ENCODE measurements around the gene TOMM40L. TPM values are rescaled to one million over a fixed set of nuclear protein-coding genes. Genes with fewer than 3 reads are reported as not detected.

The TOMM40L gene
- total RNA-seq, 1 experiment from 2014 or later, result 15.0 TPM

- intact Hi-C loops (cut with micrococcal nuclease; ENCODE audit: unreplicated experiment), result no loop called here
- CTCF ChIA-PET, result no interaction called here
- peaks cover 25% of the 10 kb centered on the region for H3K27me3 Mint-ChIP-seq (ENCODE audit: unreplicated experiment)
- no peak for DNase-seq
- H3K4me1 Mint-ChIP-seq (ENCODE audit: low read depth, unreplicated experiment), result peaks cover 42% of the 10 kb centered on the region
- H3K36me3 Mint-ChIP-seq (ENCODE audit: insufficient read depth, unreplicated experiment), result peaks cover 12% of the 10 kb centered on the region
- no peaks in the 10 kb centered on the region for H3K9me3 Mint-ChIP-seq (ENCODE audit: low read depth, unreplicated experiment)
- TF ChIP-seq CTCF (IDR thresholded peaks at IDR 0.05; ENCODE audit: unreplicated experiment), result no peak
- no peak overlapping the region for H3K4me3 Mint-ChIP-seq (ENCODE audit: low read depth, unreplicated experiment)
- BruUV-seq (replicated peaks), result no TSS peak
- peak overlapping the region; percentile 40 for H3K27ac Mint-ChIP-seq (ENCODE audit: unreplicated experiment)
These were observed 28.2 kb upstream of the TOMM40L start for GRCh38 chr1:161197560-161198193.

DNA sequence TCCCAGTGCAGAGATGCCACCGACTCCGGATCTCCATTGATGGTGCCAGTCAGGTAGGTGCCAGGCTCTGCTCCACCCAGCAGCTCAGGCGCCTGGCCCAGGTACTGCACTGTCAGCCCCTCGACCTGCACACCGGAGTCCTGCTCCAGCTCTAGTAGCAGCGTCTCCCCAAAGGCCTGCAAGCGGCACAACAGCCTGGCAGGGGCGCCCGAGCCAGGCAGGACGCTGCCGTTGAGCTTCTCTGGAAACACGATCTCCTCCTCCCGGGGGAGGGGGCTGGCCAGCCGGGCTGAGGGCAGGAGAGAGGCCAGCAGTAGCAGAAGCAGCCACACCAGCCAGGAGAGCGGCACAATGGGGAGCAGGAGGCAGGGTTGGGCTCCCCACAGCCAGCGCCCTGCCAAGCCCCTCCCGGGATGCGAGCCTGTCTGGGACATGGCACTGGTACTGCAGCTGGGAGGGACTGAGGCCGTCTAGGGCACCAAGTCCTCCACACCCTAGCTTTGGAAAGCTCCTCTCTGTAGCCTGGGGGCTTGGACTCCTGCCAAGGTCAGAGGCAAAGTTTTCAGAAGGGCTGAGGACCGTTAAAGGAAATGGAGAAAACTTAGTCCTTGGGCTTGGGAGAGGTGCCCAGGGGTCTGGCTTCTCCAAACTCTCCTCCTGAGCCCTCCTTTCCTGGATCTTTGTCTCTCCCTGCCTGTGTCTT lies 27.5 kb upstream of the TOMM40L start:
- H3K27me3 Mint-ChIP-seq (ENCODE audit: unreplicated experiment), result peaks cover 25% of the 10 kb centered on the region
- intact Hi-C loops (cut with micrococcal nuclease; ENCODE audit: unreplicated experiment), result no loop called here
- no peak overlapping the region for H3K4me3 Mint-ChIP-seq (ENCODE audit: low read depth, unreplicated experiment)
- peaks cover 14% of the 10 kb centered on the region for H3K36me3 Mint-ChIP-seq (ENCODE audit: insufficient read depth, unreplicated experiment)
- H3K4me1 Mint-ChIP-seq (ENCODE audit: low read depth, unreplicated experiment), result peaks cover 38% of the 10 kb centered on the region
- no peak overlapping the region for H3K27ac Mint-ChIP-seq (ENCODE audit: unreplicated experiment)
- no TSS peak for BruUV-seq (replicated peaks)
- CTCF ChIA-PET, result interaction anchor here (0.6 kb wide), 1 partner anchor 10 kb away, joined by 3 read pairs; no protein-coding TSS in a partner anchor
- no peaks in the 10 kb centered on the region for H3K9me3 Mint-ChIP-seq (ENCODE audit: low read depth, unreplicated experiment)
- no peak for TF ChIP-seq CTCF (IDR thresholded peaks at IDR 0.05; ENCODE audit: unreplicated experiment)
- DNase-seq, result peak; percentile 37

DNA sequence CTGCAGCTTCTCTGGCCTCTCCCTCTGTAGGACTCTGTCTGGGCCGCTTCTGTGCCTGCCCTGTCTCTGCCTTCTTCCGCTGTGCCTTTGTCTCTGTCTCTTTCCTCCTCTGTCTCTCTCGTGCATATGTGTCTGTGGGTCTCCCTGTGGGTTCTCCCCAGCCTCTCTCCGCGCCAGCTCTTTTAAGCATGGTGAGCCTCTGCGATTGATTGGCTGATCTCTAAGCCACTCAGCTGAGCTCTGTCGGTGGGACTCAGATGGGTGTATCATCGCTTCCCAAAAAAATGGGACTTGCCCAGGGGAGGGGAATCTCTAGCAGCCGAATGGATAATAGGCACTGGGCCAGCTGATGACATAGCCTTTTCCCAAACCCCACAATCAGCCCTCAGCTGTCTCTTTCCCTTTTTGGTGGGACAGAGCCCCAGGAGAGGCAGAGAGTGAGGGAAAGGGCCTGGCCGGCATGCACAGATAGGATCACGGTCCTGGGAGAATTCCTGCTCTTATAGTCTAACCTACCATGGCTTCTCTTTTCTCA lies 26.9 kb upstream of the TOMM40L start, which contains the start of gene ADAMTS4:
Gene ADAMTS4 (minus strand): TSS at position 158 of the 535 bp plus-strand sequence. CDS start 427 bp downstream, outside the sequence.
- H3K4me1 Mint-ChIP-seq (ENCODE audit: low read depth, unreplicated experiment), result peaks cover 41% of the 10 kb centered on the region

More for the DNA sequence above, 26.9 kb upstream of the TOMM40L start, which contains the start of gene ADAMTS4:
- CTCF ChIA-PET, result interaction anchor here (0.6 kb wide), 1 partner anchor 11 kb away, joined by 3 read pairs; no protein-coding TSS in a partner anchor
- DNase-seq, result no peak
- TF ChIP-seq CTCF (IDR thresholded peaks at IDR 0.05; ENCODE audit: unreplicated experiment), result no peak
- peak within 1 kb of the TSS; percentile 40 for H3K27ac Mint-ChIP-seq (ENCODE audit: unreplicated experiment)
- intact Hi-C loops (cut with micrococcal nuclease; ENCODE audit: unreplicated experiment), result no loop called here
- H3K36me3 Mint-ChIP-seq (ENCODE audit: insufficient read depth, unreplicated experiment), result peaks cover 14% of the 10 kb centered on the region
- no peak within 1 kb of the TSS for H3K4me3 Mint-ChIP-seq (ENCODE audit: low read depth, unreplicated experiment)
- H3K27me3 Mint-ChIP-seq (ENCODE audit: unreplicated experiment), result peaks cover 25% of the 10 kb centered on the region
- BruUV-seq (replicated peaks), result no TSS peak
- no peaks in the 10 kb centered on the region for H3K9me3 Mint-ChIP-seq (ENCODE audit: low read depth, unreplicated experiment)
